ENCODE data around the gene DYSF. TPM values are rescaled to one million over a fixed set of nuclear protein-coding genes. Genes with fewer than 3 reads are reported as not detected.

The DYSF gene
- total RNA-seq, 2 donors from 2014 or later: 1.4 to 3.1 TPM

DNA sequence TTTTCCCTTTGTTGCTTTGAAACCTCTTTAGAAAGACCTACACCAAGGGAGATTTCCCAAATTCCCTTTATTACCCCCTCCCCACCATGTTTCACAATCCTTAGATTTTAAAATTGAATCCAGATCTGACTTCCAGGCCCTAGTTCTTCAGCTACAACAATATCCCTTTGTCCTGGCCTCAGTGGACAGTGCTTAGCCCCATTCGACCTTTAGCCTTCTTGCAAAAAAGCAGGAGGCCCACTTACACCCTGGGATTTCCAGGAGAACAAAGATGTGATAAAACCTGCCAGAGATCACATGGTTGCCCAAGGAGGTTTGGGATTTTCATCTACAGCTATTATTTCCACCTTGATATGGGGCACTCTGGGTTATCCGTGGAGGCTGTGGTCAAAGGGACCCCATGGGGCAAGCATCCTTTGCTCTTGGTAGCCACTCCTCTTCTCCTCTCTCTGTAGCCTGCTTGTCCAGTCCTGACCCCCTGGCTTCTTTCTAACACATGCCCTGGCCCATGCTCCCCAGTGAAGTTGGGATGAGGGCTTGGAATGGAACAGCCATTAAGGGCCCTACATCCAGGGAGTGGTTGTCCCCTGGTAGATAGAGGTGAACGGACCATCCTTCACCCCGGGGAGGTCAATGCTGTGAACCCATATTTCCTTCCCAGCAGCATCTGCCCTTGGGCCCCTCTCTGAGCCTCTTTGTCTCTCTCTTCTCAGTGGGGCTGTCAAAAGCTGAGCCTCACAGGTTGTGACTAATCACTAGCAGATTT, 267.4 kb downstream of the DYSF start:
- no peaks in the 10 kb centered on the region for H3K4me1 ChIP-seq (ENCODE audit: control insufficient read depth, insufficient read depth, low read length)
- no peak overlapping the region for H3K9ac ChIP-seq (ENCODE audit: extremely low read depth, low read length, poor library complexity, severe bottlenecking)
- no peak overlapping the region for H3K4me3 Mint-ChIP-seq
- whole genome bisulfite sequencing, 2 experiments (ENCODE audit: insufficient coverage in 1 of 2, insufficient read length in 1 of 2): 82% methylated on average over 4 of the region's 4 CpGs; no CpG with 5 or more reads in 1 of the 2 experiments
- H3K27me3 ChIP-seq (ENCODE audit: control insufficient read depth, insufficient read depth, low read length, poor library complexity, severe bottlenecking): no peaks in the 10 kb centered on the region
- H3K27me3 Mint-ChIP-seq (ENCODE audit: insufficient read depth): peaks cover 6% of the 10 kb centered on the region
- H3K36me3 ChIP-seq (ENCODE audit: control insufficient read depth, insufficient read depth, low read length): no peaks in the 10 kb centered on the region
- no peaks in the 10 kb centered on the region for H3K36me3 Mint-ChIP-seq (ENCODE audit: low read depth)
- TF ChIP-seq, protein P1, sequence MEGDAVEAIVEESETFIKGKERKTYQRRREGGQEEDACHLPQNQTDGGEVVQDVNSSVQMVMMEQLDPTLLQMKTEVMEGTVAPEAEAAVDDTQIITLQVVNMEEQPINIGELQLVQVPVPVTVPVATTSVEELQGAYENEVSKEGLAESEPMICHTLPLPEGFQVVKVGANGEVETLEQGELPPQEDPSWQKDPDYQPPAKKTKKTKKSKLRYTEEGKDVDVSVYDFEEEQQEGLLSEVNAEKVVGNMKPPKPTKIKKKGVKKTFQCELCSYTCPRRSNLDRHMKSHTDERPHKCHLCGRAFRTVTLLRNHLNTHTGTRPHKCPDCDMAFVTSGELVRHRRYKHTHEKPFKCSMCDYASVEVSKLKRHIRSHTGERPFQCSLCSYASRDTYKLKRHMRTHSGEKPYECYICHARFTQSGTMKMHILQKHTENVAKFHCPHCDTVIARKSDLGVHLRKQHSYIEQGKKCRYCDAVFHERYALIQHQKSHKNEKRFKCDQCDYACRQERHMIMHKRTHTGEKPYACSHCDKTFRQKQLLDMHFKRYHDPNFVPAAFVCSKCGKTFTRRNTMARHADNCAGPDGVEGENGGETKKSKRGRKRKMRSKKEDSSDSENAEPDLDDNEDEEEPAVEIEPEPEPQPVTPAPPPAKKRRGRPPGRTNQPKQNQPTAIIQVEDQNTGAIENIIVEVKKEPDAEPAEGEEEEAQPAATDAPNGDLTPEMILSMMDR (conservative IDR thresholded peaks at IDR 0.05): no peak
- H3K9me3 Mint-ChIP-seq: peaks cover 6% of the 10 kb centered on the region
- H3K27ac Mint-ChIP-seq: no peak overlapping the region
- no peak overlapping the region for H3K27ac ChIP-seq (ENCODE audit: low read depth, low read length)
- peaks cover 6% of the 10 kb centered on the region for H3K9me3 ChIP-seq (ENCODE audit: control insufficient read depth, low read length)
- peaks cover 14% of the 10 kb centered on the region for H3K4me1 Mint-ChIP-seq
- DNase-seq: no peak
- no peak overlapping the region for H3K4me3 ChIP-seq (ENCODE audit: low read length)

DNA sequence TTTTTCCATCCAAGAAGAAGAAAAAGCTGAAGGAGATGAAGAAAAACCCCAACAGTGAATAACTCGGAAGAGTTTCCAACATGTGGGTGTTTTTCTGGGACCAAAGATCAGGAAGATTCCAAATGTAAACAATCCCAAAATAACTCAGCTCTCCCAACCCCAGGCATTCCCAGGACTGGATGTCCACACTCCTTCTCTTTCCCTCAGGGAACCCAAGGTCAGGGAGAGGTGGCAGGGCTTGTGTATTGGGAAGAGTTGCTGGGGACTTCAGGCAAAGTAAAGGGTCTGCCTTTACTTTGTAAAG, 268.0 kb downstream of the DYSF start:
- no peaks in the 10 kb centered on the region for H3K4me1 ChIP-seq (ENCODE audit: control insufficient read depth, insufficient read depth, low read length)
- TF ChIP-seq, protein P1 (conservative IDR thresholded peaks at IDR 0.05): no peak
- H3K9me3 Mint-ChIP-seq: peaks cover 6% of the 10 kb centered on the region
- no peak overlapping the region for H3K4me3 Mint-ChIP-seq
- no peak overlapping the region for H3K27ac ChIP-seq (ENCODE audit: low read depth, low read length)
- 100% methylated on average over 1 of the region's 1 CpG; no CpG with 5 or more reads in 1 of the 2 experiments for WGBS, 2 experiments (ENCODE audit: insufficient coverage in 1 of 2, insufficient read length in 1 of 2)
- H3K27ac Mint-ChIP-seq: no peak overlapping the region
- no peaks in the 10 kb centered on the region for H3K27me3 ChIP-seq (ENCODE audit: control insufficient read depth, insufficient read depth, low read length, poor library complexity, severe bottlenecking)
- no peak overlapping the region for H3K4me3 ChIP-seq (ENCODE audit: low read length)
- H3K36me3 ChIP-seq (ENCODE audit: control insufficient read depth, insufficient read depth, low read length): no peaks in the 10 kb centered on the region
- peaks cover 6% of the 10 kb centered on the region for H3K27me3 Mint-ChIP-seq (ENCODE audit: insufficient read depth)
- H3K4me1 Mint-ChIP-seq: peaks cover 14% of the 10 kb centered on the region
- no peaks in the 10 kb centered on the region for H3K36me3 Mint-ChIP-seq (ENCODE audit: low read depth)
- H3K9me3 ChIP-seq (ENCODE audit: control insufficient read depth, low read length): peaks cover 6% of the 10 kb centered on the region
- H3K9ac ChIP-seq (ENCODE audit: extremely low read depth, low read length, poor library complexity, severe bottlenecking): no peak overlapping the region
- DNase-seq: no peak

DNA sequence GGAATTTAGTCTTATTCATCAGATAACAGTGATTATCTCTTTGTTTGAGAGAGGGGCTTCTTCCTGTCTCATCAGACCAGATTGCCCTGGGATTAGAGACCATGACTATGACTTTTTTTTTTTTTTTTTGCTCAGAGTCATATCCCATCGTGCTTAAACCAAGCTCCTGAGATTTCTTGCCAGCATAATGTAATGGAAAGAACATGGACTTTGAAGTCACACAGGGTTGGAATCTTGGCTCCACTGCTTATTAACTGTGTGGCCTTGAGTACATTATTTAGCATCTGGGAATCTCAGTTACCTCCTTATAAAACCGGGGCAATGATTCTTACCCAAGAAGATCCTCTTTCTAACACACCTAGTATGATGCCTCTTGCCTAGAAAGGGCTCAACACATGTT, 268.3 kb downstream of the DYSF start:
- H3K9me3 Mint-ChIP-seq: peaks cover 6% of the 10 kb centered on the region
- H3K27me3 Mint-ChIP-seq (ENCODE audit: insufficient read depth): peaks cover 6% of the 10 kb centered on the region
- no peak overlapping the region for H3K27ac ChIP-seq (ENCODE audit: low read depth, low read length)
- H3K27me3 ChIP-seq (ENCODE audit: control insufficient read depth, insufficient read depth, low read length, poor library complexity, severe bottlenecking): no peaks in the 10 kb centered on the region
- H3K9me3 ChIP-seq (ENCODE audit: control insufficient read depth, low read length): peaks cover 6% of the 10 kb centered on the region
- H3K36me3 ChIP-seq (ENCODE audit: control insufficient read depth, insufficient read depth, low read length): no peaks in the 10 kb centered on the region
- H3K4me1 Mint-ChIP-seq: peaks cover 14% of the 10 kb centered on the region
- no peaks in the 10 kb centered on the region for H3K4me1 ChIP-seq (ENCODE audit: control insufficient read depth, insufficient read depth, low read length)
- H3K36me3 Mint-ChIP-seq (ENCODE audit: low read depth): no peaks in the 10 kb centered on the region
- 80% methylated on average over 2 of the region's 2 CpGs; no CpG with 5 or more reads in 1 of the 2 experiments for WGBS, 2 experiments (ENCODE audit: insufficient coverage in 1 of 2, insufficient read length in 1 of 2)
- no peak overlapping the region for H3K27ac Mint-ChIP-seq
- DNase-seq: no peak
- no peak overlapping the region for H3K4me3 ChIP-seq (ENCODE audit: low read length)
- H3K4me3 Mint-ChIP-seq: no peak overlapping the region
- H3K9ac ChIP-seq (ENCODE audit: extremely low read depth, low read length, poor library complexity, severe bottlenecking): no peak overlapping the region
- TF ChIP-seq, protein P1 (conservative IDR thresholded peaks at IDR 0.05): no peak

Measured in endodermal cell (in vitro differentiated cells).